Measurements from ENCODE around the gene SYCE3.
"Not testable (repeated sequence)": the region's sequence is repeated elsewhere in the genome, so short reads cannot be mapped to it uniquely, and the experiment has no call there.

The SYCE3 gene

DNA sequence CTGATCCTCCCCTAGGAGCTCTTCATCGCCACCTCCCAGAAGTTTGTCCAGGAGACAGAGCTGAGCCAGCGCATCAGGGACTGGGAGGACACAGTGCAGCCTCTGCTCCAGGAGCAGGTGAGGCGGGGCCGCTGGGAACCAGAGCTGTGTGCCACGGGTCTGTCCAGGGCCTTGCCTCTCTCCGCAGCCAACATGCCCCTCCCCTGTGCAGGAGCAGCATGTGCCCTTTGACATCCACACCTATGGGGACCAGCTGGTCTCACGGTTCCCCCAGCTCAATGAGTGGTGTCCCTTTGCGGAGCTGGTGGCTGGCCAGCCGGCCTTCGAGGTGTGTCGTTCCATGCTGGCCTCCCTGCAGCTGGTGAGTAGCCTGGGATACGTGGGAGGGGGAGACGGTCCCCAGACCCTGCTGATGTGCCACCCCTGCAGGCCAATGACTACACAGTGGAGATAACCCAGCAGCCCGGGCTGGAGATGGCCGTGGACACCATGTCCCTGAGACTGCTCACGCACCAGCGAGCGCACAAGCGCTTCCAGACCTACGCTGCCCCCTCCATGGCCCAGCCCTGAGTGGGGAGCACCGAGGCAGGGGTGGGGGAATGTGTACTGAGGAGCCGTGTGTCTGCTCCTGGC, 39.8 kb downstream of the SYCE3 start:
- DNase-seq (ENCODE audit: low read depth in 2 of 3, low spot score in 1 of 3): no peak

DNA sequence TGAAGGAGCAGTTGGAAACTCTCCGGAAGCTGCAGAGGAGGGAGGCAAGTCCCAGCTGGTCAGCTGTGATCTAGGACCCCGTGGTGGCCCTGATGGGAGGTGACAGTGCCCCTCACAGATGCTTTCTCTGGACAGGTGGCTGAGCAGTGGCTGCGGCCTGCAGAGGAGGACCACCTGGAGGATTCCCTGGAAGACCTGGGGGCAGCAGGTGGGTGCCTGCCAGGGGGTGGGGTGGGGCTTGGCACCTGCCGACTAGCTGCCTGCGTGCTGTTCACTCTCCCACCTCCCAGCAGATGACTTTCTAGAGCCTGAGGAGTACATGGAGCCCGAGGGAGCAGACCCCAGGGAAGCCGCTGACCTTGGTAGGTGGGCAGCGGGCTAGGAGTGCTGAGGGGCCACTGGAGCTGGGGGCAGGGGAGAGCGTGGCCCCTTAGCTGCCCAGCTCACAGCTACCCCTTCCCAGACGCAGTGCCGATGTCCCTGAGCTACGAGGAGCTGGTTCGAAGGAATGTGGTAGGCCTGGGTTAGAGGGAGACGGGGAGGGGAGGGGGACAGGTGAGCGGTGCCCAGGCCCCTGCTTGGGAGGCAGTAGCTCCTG, 40.4 kb downstream of the SYCE3 start:
- no peak for DNase-seq (ENCODE audit: low read depth in 2 of 3, low spot score in 1 of 3)

DNA sequence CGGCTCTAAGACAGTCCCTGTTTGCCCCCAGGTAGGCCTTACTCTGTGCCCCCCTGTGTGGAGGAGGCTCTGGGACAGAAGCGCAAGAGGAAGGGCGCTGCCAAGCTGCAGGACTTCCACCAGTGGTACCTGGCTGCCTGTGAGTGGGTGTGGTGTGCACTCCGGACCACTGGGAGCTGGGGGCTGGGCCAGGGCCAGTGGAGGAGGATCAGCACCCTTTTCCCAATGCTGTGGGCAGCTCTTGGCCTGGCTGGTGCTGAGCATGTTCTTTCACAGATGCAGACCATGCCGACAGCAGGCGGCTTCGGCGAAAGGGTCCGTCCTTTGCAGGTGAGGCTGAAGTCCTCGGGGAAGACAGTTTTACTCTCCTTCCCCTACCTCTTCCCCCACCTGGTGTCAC, 41.0 kb downstream of the SYCE3 start:
- no peak for DNase-seq (ENCODE audit: low read depth in 2 of 3, low spot score in 1 of 3)

DNA sequence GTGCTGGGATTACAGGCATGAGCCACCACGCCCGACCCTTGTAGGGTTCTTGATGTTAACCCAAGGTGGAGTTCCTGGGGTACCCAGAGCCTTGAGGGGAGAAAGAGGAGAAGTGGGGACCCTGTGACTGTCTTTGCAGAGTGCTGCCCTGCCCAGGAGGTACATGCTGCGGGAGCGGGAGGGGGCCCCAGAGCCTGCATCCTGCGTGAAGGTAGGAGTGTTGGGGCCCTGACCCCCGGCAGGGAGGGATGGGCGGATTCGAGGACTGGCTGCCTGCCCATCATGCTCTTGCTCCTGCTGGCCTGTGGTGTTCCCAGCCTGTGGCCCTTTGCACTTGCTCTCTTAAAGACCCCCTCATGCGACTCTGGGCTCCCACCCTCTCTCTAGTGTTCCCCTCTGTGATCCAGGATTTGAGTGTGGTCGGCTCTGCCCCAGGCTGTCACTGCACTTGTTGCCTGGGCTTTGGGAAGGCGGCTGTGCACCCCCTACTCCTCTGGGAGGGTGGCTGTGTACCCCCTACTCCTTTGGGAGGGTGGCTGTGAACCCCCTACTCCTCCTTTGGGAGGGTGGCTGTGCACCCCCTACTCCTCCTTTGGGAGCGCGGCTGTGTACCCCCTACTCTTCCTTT, 41.8 kb downstream of the SYCE3 start:
- DNase-seq (ENCODE audit: low read depth in 2 of 3, low spot score in 1 of 3): no peak

DNA sequence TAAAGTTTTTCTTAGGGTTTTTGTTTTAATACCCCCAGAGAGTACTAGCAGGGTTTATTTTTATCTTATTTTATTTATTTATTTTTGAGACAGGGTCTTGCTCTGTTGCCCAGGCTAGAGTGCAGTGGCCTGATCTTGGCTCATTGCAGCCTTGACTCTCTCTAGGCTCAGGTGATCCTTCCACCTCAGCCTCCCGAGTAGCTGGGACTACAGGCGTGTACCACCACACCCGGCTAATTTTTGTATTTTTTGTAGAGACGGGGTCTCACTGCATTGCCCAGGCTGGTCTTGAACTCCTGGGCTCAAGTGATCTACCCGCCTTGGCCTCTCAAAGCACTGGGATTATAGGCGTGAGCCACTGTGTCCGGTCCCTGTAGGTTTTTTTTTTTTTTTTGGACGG, 42.5 kb downstream of the SYCE3 start:
- not testable (repeated sequence) for DNase-seq (ENCODE audit: low read depth in 2 of 3, low spot score in 1 of 3)

DNA sequence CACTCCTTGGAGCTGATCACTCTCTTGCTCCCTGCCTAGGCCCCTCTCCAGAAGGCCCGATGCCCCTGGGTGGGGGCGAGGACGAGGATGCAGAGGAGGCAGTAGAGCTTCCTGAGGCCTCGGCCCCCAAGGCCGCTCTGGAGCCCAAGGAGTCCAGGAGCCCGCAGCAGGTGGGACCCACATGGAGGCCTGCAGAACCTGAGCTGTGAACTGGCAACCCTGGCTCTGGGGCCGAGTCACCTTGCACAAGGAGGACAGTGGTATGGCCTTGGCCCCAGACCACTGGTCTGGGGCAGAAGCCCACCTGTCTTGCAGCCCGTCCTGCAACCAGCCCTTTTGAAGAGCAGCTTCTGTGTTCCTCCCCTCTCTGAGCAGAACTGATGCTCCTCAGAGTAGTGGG, 43.6 kb downstream of the SYCE3 start:
- no peak for DNase-seq (ENCODE audit: low read depth in 2 of 3, low spot score in 1 of 3)

DNA sequence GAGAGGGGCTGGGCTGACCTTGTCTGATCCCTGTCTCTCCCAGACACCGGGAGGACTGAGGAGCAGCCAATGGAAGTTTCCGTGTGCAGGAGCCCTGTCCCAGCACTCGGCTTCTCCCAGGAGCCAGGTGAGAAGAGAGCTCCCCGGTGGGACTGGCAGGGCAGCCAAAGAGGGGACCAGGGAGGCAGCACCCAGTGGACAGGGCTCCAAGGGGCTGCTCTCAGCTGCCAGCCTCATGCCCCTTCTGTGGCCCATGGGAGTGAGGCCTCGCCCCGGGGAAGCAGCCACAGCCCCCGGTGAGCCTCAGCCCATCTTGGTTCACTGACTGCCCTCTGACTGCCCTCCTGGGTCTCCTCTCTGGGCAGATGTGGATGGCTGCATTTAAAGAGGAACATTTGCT, 44.1 kb downstream of the SYCE3 start:
- no peak for DNase-seq (ENCODE audit: low read depth in 2 of 3, low spot score in 1 of 3)

DNA sequence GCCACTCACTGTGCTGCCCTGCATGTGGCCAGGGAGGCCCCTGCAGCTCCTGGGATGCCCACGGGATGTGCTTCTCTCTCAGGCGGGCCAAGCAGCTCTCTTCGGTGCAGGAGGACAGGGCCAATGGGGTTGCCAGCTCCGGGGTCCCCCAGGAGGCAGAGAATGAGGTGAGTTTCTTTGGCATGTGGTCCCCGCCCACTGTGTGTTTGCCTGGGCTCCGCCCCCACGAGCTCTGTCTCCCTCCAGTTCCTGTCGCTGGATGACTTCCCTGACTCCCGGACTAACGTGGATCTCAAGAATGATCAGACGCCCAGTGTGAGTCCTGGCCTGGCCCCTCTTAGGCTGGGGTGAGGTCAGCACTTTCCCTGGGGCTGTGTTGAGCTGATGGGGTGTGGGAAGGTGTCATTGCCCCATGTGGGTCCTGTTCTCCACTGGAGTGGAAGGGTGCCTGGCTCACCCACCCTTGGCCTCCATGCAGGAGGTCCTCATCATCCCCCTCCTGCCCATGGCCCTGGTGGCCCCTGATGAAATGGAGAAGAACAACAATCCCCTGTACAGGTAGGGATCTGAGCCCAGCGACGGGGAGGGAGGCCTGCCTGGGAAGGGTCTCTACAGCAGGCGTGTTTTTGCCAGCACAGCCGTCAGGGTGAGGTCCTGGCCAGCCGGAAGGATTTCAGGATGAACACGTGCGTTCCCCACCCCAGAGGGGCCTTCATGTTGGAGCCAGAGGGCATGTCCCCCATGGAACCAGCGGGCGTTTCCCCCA, 45.0 kb downstream of the SYCE3 start:
- no peak for DNase-seq (ENCODE audit: low read depth in 2 of 3, low spot score in 1 of 3)

DNA sequence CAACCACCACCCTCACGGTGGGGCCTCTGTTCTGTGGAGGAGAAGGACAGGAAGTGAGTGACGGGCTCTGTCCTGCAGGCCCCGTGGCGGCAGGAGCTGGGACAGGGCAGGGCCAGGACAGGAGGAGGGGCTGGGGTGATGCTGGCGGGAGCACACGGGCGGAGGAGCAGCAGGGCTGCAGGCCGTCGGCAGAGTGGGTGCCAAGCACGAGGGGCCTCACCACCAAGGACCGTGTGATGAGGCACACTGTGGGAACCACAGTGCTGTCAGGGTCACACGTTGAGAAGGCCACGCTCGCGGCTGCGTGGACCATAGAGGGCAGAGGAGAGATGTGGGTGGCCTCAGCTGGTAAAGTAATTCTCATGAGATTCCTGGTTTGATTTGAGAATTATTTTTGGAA, 45.8 kb downstream of the SYCE3 start:
- DNase-seq (ENCODE audit: low read depth in 2 of 3, low spot score in 1 of 3): no peak

DNA sequence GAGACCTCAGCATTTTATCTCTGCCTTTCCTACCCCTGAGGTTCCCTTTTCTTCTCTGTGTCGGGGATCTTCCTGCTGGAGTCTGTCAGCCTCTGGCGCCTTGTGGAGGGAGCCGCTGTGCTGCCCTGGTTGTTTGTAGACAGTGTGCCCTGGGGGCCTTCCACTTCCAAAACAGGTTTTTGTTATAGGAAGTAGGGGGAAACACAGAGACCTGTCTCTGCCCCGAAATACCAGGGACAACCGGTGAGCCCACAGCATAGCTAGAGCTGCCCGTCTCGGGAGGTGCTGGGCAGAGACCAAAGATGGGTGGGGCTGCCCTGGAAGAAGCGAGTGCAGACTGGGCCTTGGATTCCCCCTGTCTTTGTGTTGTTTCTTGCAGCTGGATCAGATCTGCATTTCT, 46.7 kb downstream of the SYCE3 start:
- no peak for DNase-seq (ENCODE audit: low read depth in 2 of 3, low spot score in 1 of 3)

DNA sequence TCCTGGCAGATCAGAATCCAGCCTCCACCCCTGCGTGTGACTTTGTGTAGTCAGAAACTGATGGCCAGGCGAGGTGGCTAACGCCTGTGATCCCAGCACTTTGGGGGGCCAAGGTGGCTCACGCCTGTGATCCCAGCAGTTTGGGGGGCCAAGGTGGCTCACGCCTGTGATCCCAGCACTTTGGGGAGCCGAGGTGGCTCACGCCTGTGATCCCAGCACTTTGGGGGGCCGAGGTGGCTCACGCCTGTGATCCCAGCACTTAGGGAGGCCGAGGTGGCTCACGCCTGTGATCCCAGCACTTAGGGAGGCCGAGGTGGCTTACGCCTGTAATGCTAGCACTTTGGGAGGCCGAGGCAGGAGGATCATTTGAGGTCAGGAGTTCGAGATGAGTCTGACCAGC, 49.5 kb downstream of the SYCE3 start:
- no peak for DNase-seq (ENCODE audit: low read depth in 2 of 3, low spot score in 1 of 3)

DNA sequence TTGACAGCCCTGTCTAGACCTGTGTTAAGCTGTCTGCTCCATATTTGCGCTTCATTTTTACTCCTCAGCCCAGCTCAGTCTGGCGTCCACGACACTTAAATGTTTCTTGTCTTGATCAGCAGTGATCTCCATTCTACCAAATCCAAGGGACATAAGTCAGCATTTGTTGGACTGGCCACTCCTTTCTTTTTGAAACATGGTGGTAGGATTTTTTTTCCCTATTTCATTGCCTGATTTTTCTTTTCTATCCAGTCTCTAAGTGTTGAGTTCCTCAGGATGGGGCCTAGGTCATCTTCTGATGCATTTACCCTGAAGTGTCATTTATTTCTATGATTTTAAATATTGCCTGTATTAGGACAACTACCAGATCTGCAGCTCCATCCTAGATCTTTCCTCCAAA, 53.8 kb downstream of the SYCE3 start:
- DNase-seq (ENCODE audit: low read depth in 2 of 3, low spot score in 1 of 3): no peak

DNA sequence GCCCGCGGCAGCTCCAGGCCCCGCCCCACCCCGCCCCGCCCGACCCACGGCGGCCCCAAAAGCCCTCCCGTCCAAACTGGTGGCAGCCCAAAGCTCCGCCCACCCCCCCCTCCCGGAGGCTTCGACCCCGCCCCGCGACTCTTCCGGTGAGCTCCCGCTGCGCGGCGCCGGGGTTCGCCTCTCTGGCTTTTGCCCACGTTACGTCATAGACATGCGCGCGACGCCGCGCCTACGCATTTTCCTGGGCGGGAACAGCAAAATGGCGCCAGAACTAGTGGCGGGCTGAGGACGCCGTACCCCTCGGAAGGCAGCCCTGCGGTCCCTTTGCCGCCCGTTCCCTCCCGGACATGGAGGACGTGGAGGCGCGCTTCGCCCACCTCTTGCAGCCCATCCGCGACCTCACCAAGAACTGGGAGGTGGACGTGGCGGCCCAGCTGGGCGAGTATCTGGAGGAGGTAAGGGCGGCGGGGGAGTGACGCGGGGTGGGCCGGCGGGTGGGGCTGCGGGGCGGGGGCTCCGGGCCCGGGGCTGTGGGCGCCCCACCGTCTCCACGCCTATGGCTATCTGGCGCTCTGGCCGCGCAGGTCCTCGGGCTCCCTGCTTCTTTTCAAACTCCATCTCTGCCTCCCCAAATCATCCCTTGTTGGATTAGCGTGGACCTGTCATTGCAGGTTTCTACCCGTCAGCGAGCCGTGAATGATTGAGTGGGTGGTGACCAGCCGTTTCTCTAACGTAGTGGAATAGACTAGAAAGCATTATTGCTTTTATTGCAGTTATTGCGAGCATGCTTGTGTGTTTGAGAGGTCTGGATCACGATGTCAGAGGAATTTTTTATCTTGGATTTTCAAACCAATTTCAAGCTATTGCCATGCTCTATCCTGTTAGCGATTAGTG, 54.5 kb downstream of the SYCE3 start, which contains the start of gene NCAPH2:
NCAPH2 (plus strand) TSS at position 234 of the 894 bp plus-strand sequence; CDS start at position 348, 114 bp downstream.
- peak; percentile 96 to 99 (median 97) for DNase-seq (ENCODE audit: low read depth in 2 of 3, low spot score in 1 of 3)

DNA sequence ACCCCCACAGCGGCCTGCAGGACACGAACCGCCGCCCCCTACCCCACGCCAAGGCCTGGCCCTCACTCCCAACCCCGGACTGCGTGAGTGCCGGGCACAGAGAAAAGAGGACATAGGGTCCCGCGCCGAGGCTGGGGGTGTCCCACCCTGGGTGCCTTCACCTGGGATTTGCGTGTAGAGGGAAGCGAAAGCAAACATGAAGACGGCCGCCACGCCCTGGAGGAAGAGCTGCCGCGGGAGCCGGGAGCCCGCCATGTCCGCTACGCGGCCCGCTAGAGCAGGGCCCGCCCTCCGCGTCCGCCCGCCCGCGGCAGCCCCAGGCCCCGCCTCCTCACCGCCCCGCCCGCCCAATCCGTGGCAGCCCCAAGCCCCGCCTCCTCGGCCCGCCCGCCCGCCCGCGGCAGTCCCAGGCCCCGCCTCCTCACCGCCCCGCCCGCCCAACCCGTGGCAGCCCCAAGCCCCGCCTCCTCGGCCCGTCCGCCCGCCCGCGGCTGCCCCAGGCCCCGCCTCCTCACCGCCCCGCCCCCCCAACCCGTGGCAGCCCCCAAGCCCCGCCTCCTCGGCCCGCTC, 55.2 kb downstream of the SYCE3 start, which contains the start of gene LMF2:
LMF2 (minus strand) TSS at position 282 of the 570 bp plus-strand sequence; CDS start at position 255, 27 bp downstream.
- peak; percentile 91 to 94 (median 92) for DNase-seq (ENCODE audit: low read depth in 2 of 3, low spot score in 1 of 3)

DNA sequence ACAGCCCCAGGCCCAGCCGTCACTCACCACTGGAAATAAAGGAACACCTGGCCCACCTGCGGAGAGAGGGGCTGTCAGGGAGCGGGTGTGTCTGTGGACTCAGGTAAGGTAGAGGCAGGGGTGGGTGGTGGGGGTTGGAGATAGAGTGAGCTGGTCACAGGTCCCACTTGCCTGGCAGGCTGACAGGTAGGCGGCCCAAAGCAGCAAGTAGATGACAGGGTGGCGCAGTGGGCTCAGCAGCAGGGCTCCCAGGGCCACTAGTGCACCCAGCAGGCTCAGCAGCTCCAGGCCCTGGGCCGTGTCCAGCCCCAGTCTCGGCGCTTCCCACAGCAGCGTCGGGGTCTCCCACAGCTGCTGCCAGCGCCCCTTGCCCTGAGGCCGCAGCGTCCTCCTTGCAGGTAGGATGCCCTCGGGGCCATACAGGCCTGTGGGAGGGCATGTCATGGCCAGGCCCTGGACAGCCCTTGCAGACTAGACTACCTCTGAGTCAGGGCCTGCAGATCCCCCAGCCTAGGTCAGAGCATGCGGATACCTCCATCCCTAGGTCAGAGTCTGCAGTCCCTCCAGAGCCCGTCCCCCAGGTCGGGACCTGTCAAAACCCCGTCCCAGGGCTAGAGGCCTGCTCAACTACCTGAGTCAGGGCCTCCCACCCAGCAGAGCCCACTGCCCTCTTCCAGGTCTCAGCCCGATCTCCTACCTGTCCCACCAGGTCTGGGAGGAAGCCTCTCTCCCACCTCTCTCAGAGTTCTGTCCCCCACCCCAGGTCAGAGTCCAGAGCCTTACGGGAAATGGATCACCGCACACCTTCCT, 55.9 kb downstream of the SYCE3 start:
- no peak for DNase-seq (ENCODE audit: low read depth in 2 of 3, low spot score in 1 of 3)

DNA sequence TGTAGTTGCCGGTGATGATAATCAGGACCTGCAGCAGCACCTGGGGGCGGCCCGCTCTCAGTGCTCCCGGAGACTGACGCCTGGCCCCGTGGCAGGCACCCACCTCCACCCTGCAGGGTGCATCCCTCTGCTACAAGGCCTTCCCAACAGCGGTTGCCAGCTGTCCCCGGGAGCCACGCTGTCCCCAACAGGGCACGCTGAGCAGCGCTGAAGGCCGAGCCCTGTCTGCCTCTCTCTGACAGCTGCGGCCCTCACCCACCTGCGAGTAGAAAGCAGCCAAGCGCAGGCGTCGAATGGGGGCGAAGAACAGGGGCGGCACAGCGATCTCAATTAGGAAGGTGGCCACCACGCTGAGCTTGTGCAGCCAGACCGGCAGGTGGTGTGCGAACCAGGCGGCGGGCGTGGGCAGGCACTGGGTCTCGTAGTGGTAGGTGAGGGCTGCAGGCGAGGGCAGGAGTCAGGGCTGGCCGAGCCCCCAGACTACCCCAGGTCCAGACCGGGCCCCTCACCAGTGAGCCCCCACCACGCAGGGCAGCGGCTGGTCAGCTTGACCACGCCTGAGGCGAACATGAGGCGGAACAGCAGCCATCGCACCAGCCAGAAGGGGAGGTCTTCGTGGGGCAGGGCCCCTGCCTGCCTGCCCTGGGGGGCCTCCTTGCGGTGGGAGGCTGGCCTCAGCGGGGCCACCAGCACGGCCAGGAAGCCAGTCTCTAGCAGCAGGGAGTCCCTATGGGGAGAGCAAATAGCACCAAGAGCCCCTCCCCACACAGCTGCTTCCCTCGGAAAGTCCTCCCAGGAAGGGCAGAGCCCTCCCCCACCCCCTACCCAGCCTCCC, 56.7 kb downstream of the SYCE3 start:
- no peak for DNase-seq (ENCODE audit: low read depth in 2 of 3, low spot score in 1 of 3)

DNA sequence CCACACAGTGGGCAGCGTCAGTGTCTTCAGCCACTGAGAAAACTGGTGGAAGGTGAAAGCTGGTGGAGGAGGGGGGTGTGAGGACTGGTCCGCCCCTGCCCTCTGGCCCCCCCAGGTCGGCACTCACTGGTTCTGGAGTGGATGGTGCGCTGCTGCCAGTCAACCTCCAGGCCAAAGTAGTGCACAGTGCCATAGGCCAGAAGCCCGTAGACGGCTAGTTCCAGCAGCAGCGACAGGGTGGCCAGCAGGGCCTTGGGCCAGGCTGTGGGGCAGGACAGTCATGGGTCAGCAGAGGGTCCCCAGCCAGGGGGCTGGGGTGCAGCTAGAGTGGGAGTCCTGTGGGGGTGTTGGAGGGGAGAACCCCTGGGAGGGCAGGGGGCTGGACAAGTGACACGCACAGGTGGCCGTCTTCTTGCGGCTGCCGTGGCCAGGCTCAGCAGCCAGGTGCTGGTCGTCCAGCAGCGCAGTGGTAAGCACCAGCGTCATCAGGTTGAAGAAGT, 57.4 kb downstream of the SYCE3 start:
- no peak for DNase-seq (ENCODE audit: low read depth in 2 of 3, low spot score in 1 of 3)

DNA sequence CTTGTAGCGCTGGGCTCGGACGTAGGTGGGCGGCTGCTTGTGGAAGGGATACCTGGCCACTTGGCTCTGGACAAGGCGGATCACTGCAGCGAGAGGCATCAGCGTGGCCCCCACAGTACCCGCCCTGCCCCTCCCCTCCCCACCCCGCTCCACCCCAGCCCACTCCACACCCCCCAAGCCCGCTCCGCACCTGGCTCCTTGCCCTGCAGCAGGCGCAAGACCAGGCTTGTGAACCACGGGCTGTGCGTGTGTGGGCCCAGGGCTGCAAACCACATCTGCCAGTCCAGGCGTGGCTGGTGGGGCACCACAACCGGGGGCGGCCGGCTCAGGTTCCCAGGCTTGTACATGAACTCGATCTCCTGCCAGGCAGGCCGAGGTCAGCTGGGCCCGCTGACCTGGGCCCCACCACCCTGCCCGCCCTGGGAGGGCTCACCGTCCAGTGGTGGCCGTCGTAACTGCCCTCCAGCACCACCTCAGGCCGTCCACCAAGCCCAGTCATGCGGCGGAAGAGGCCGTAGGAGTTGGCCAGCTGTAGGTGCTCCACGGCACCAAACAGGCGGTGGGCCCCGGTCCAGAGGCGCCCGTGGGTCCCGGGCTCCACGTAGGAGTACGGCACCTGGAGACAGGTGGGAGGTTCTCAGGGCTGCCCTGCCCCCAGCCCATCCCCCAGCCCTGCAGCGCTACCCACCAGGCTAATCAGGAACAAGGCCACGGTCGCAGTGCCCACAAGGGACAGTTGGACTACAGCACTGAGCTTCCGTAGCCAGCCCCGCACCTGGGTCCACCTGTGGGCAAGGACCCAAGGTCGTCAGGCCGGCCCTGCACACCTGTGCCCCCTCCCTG, 58.1 kb downstream of the SYCE3 start:
- DNase-seq (ENCODE audit: low read depth in 2 of 3, low spot score in 1 of 3): no peak

Measured in stimulated activated CD4-positive, alpha-beta T cell treated with anti-CD3 and anti-CD28 coated beads, Interleukin-12 subunit alpha, Interleukin-12 subunit beta, amount 100 ng/mL, for 48 hours (primary cell).